Left colon (tissue), 2 donors: ENCODE results near the gene RPS18. TPM values are rescaled to one million over a fixed set of nuclear protein-coding genes. Genes with fewer than 3 reads are reported as not detected.
"Not testable (repeated sequence)": the region's sequence is repeated elsewhere in the genome, so short reads cannot be mapped to it uniquely, and the experiment has no call there.

Source experiments
- ATAC-seq: fragments of 200-7000 bp; cut with Tn5 transposase; one replicate; pipeline ENCODE4 v1.9.1; 2020; ENCODE audit warnings: mild to moderate bottlenecking, moderate library complexity
- DNase-seq, 2 donors: peaks; one replicate each; pipeline ENCODE4 v3.0.0-alpha.2; 2020
- intact Hi-C, 2 donors: fragments of 100-400 bp; cut with DNase I in 1 of 2; cut with micrococcal nuclease in 1 of 2; formaldehyde crosslinking; loops; one replicate each; pipeline versions ENCODE4 v1.11.2 to v1.14.0; 2022; cut with DNase I, micrococcal nuclease
- total RNA-seq, 2 donors: library from RNA; stranded (reverse); fragmentation: NEBNext Ultra II Directional; extraction: Animal tissue kit (Norgen Biotek cat#: 25700); gene quantifications; one replicate each; pipeline ENCODE4 v1.2.1, GENCODE V29; 2021
- donor health status: DM: no; HTN: no; CAD: no.
- donor health status: DM: yes; HTN: yes; CAD: no.

The RPS18 gene
- total RNA-seq, 2 donors from 2014 or later, result 1,882 to 2,045 TPM

- intact Hi-C loops, ATAC-seq: not testable (repeated sequence)
Measured at GRCh38 chr6:33262490-33262889, 9.4 kb upstream of the RPS18 start.

GRCh38 chr6:33264015-33264414, 7.9 kb upstream of the RPS18 start:
- intact Hi-C loops, result no loop called here
- ATAC-seq, result no peak
- no peak for DNase-seq

More at GRCh38 chr6:33262490-33262889, 9.4 kb upstream of the RPS18 start:
- not testable (repeated sequence) for DNase-seq

GRCh38 chr6:33271117-33271467, 783 bp upstream of the RPS18 start:
- intact Hi-C loops, result no loop called here
- peak; percentile 38 for ATAC-seq
- DNase-seq, result no peak

- ATAC-seq, result peak; percentile 8
- intact Hi-C loops, result no loop called here
Measured at GRCh38 chr6:33272275-33273128, 627 bp downstream of the RPS18 start.

GRCh38 chr6:33273129-33273923, 1.5 kb downstream of the RPS18 start:
- intact Hi-C loops, result no loop called here
- ATAC-seq (no peak), DNase-seq (no peak)

More at GRCh38 chr6:33272275-33273128, 627 bp downstream of the RPS18 start:
- no peak for DNase-seq

GRCh38 chr6:33273924-33274902, 2.3 kb downstream of the RPS18 start:
- no peak for ATAC-seq
- no peak for DNase-seq
- intact Hi-C loops, result no loop called here

- intact Hi-C loops, ATAC-seq: not testable (repeated sequence)
- peak in 1 of 2 donors; percentile 10 for DNase-seq
Measured at GRCh38 chr6:33275795-33276580, 4.1 kb downstream of the RPS18 start.

- no peak for DNase-seq
- intact Hi-C loops, result no loop called here
- peak; percentile 0 for ATAC-seq
Measured at GRCh38 chr6:33276581-33276863, 4.6 kb downstream of the RPS18 start.

- ATAC-seq (peak; percentile 78), DNase-seq (peak; percentile 90 to 95)
- intact Hi-C loops, result no loop called here
Measured at GRCh38 chr6:33276864-33277662, 5.2 kb downstream of the RPS18 start, which contains the start of gene B3GALT4. Gene B3GALT4 (plus strand): TSS chr6:33277123. CDS start chr6:33277420, 297 bp downstream.

- peak in 1 of 2 donors; percentile 44 for DNase-seq
- intact Hi-C loops, result no loop called here
- no peak for ATAC-seq
Measured at GRCh38 chr6:33277663-33278391, 6.0 kb downstream of the RPS18 start.

GRCh38 chr6:33278392-33278741, 6.5 kb downstream of the RPS18 start:
- DNase-seq (peak in 1 of 2 donors; percentile 25), ATAC-seq (no peak)
- intact Hi-C loops, result no loop called here

GRCh38 chr6:33278810-33279209, 6.9 kb downstream of the RPS18 start:
- intact Hi-C loops, result no loop called here
- ATAC-seq, result no peak
- no peak for DNase-seq

GRCh38 chr6:33279257-33279695, 7.4 kb downstream of the RPS18 start:
- no peak for ATAC-seq
- intact Hi-C loops, result no loop called here
- DNase-seq, result no peak

- ATAC-seq (peak; percentile 10), DNase-seq (no peak)
- intact Hi-C loops, result no loop called here
Measured at GRCh38 chr6:33279971-33280511, 8.2 kb downstream of the RPS18 start.

GRCh38 chr6:33280539-33280938, 8.7 kb downstream of the RPS18 start:
- intact Hi-C loops, result no loop called here
- ATAC-seq (no peak), DNase-seq (no peak)

GRCh38 chr6:33285214-33285613, 13.3 kb downstream of the RPS18 start:
- ATAC-seq, intact Hi-C loops, DNase-seq: not testable (repeated sequence)
